Left forelimb (tissue), 1 donor: Measurements from ENCODE around the gene C9orf43.
"Not testable (repeated sequence)": the region's sequence is repeated elsewhere in the genome, so short reads cannot be mapped to it uniquely, and the experiment has no call there.

ENCODE experiments used
- DNase-seq: peaks from one replicate; pipeline ENCODE4 v3.0.0-alpha.2; 2018; ENCODE audit warnings: low spot score

The C9orf43 gene

DNA sequence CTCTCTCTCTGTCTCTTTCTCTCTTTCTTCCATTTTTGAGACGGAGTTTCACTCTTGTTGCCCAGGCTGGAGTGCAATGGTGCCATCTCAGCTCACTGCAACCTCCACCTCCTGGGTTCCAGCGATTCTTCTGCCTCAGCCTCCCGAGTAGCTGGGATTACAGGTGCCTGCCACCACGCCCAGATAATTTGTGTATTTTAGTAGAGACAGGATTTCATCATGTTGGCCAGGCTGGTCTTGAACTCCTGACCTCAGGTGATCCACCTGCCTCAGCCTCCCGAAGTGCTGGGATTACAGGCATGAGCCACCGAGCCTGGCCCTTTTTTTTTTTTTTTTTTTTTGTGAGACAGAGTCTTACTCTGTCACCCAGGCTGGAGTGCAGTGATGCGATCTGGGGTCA is 29.1 kb upstream of the C9orf43 start:
- DNase-seq: not testable (repeated sequence)

DNA sequence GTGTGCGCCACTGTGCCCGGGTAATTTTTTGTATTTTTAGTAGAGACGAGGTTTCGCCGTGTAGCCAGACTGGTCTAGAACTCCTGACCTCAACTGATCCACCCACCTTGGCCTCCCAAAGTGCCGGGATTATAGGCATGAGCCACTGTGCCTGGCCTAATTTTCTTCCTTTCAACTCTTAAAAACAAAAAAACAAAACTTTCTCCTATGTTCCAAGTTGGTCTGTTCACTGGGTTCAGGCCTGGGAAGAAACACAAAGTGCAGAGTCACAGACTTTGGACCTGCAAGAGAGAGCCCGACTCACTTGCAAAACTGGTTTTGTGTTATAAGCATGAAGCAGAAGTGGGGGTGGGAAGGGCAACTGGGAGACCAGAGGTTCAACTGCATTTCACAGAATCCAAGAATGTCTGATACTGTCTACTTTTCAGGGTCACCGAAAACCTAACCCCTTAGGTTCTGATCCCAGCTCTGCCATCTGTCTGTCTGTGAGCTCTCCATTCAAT is 28.6 kb upstream of the C9orf43 start:
- DNase-seq: no peak

DNA sequence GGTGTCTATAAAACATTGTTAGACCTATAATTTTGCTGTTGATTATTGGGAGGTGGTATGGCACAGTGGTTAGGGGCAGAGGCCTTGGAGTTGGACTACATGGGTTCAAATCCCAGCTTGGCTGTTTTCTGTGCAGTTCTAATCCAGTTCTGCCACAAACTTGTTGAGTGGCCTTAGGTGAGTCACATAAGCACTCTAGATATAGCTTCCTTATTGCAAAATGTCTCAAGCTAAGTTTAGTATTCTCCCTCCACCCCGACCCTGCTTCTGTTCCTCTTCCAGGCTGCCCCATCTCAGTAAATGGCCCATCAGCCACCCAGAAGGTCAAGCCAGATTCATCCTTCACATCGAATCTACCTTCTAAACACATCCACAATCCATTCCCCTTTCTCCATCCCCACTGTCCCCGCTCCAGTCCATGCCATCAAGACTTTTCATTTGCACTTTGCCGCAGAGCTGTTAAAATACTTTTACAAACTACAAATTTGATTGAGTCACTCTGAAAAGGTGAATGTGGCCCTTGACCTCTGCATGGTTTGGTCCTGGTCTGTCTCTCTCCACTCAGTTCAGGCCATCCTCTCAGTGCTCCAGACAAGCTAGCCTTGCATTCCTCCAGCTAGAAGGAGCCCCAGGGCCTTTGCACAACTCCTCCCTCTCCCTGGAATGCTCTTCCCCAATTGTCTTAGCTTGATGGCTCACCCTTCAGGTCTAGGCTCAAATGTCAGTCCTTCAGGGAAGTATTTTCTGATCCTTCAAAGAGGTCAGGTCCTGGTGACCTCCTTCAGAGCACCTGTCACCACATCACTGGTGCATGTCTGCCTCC is 23.8 kb upstream of the C9orf43 start:
- no peak for DNase-seq

DNA sequence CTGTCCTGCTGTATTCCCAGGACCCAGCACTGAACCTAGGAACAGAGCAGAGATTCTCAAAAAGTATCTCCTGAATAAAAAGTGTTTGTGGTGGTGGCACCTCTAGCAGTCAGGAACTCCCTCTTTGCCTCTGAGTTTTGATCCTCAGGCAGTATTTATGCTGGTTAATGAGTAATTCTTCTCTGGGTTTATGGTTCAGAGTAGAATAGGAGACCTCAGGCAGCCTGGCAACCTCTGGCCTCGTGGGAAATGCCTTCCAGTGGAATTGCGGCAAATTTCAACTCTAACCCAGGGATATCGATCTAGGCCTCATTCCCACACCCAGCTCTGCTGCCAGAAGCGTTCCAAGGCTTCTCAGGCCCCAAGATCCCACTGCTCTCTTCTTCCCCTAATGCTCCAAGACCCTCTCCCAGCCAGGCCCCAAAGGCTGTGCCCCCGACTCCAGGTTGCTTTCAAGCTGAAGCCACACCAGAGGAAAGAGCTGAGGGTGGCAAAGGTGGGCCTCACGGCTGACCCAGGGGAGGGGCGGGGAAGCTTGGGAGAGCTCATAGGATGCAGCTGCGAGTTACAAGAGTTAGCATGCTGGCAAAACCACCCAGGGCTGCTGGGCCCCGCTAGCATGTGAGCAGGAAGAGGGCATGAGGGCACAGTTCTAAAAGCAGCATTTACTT is 22.9 kb upstream of the C9orf43 start:
- DNase-seq: no peak

DNA sequence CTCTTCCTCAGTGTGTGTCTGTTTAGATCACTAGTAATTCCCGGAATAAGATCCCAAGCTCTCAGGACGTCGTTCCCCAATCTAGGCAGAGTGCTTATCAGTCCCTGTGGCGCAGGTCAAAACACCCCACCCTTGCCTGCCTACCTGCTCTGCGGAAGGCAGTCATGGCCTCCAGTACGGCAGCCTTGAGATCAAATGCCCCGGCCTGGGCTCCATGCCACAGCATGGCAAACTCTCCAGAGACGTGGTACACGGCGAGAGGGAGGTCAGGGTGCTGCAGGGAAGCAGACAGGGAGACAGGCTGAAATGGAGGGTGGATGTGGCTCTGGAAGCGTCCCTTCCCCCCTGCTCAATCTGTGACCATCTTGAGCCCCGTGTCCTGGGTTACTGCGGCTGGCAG is 21.7 kb upstream of the C9orf43 start:
- no peak for DNase-seq

DNA sequence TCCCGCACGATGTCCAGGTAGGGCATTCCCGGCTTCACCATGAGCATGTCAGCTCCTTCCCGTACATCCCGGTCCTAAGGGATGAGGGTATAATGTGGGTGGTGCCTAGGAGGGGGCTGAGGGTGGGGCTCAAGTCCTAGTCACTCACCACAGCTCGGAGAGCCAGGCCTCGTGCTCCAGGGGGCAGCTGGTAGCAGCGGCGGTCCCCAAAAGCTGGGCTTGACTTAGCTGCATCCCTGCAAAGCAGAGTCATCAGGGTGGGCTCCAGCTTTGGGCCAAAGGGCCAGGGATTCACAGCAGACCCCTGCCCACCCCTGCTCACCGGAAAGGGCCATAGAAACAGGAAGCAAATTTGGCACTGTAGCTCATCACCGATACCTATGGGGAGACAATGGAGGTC is 21.1 kb upstream of the C9orf43 start:
- no peak for DNase-seq

GRCh38 chr9:113390192-113390960 is 20.2 kb upstream of the C9orf43 start:
- DNase-seq: no peak

GRCh38 chr9:113391917-113392316 is 18.6 kb upstream of the C9orf43 start:
- DNase-seq: no peak

DNA sequence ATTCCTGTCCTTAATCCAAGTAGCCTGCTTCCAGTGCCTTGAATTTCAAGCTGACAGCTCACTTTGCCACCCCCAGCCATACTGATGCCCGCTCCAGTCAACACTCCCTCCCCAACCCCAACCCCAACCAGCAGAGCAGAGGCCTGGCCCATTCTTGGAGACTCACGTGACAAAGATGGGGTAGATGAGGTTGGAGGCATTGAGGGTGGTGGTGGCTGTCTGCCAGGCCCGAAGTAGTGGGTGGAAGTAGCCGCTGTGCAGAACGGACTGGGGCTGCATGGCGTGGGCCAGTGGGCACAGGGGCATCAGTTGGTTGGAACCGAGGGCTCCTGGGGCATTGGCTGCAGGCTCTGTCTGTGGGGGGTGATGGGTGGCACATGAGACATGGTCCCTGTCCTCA is 17.3 kb upstream of the C9orf43 start:
- no peak for DNase-seq

DNA sequence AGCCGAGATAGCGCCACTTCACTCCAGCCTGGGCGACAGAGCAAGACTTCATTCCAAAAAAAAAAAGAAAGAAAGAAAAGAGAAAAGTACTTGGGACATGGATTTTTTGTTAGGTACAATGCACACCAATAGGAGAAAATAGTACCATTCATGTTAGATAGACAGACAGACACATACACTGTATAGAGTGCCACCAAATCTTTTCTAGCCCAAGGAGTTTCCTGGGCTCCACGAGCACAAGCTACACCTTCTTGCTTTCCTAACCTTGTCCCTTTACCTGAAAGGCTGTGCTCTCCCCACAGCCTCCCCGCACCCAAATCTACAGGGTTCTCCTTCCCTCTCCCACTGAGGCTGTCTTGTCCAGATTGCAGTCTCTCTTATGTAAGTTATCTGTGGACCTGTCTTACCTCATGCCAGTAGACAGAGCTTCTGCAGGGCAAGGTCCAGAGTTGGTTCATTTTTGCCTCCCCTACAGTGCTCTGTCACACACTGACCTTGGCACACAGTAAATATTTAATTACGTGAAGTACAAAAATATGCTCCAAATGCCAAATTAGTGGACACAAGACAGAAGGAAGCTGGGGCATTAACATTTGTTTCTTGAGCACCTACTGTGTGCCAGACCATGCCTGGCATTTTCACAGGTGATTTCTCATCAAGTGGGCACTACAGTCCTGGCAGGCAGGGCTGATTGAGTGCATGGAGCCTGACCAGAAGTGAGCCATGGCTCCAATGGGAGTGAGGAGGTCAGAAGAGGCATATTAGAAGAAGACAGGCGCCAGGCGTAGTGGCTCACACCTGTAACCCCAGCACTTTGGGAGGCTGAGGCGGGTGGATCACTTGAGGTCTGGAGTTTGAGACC is 15.3 kb upstream of the C9orf43 start:
- DNase-seq: no peak

GRCh38 chr9:113397203-113397631 is 13.3 kb upstream of the C9orf43 start:
- DNase-seq: no peak

GRCh38 chr9:113398796-113399195 is 11.8 kb upstream of the C9orf43 start:
- no peak for DNase-seq

- DNase-seq: no peak
Measured at GRCh38 chr9:113399646-113400200, 10.8 kb upstream of the C9orf43 start.

DNA sequence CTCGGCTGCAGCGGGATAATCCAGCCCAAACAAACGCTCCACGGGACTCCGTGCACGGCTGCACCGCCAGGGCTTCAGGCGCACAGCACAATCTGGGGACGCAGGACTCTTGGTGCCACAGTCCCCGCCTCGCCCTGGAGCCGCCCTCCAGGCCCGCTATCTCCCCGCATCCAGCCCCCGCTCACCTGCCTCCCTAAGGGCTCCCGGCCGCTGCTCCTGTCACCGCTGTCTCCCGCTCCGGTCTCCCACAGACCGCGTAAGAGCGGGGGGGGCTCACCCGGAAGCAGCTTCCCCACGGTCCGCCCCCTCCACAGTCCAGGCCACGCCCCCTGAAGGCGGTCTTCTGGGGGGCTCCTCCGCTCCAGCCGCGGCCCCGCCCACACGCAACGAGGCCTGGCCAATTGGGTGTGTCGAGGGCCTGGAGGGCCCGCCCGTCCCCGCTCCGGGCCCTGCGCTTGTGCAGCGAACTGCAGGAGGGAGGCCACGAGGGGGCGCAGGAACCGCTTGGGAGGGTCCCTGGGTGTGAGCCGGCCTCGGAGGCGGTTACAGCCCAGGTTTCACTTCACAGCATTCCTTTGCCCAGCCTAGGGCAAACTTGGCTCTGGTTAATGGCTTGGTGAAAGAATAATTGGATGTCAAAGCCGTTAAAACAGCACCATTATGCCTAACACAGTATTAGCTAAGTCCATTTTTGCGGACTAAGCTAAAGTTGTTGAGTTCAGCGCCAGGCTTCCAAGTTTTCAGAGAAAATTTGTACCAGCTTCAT is 9.3 kb upstream of the C9orf43 start, which contains the start of gene ALAD:
ALAD (minus strand) TSS at position 258 of the 766 bp plus-strand sequence. CDS start 7,725 bp downstream, outside the sequence.
- peak; percentile 99 for DNase-seq

- no peak for DNase-seq
Measured at GRCh38 chr9:113403646-113404045, 6.9 kb upstream of the C9orf43 start.

DNA sequence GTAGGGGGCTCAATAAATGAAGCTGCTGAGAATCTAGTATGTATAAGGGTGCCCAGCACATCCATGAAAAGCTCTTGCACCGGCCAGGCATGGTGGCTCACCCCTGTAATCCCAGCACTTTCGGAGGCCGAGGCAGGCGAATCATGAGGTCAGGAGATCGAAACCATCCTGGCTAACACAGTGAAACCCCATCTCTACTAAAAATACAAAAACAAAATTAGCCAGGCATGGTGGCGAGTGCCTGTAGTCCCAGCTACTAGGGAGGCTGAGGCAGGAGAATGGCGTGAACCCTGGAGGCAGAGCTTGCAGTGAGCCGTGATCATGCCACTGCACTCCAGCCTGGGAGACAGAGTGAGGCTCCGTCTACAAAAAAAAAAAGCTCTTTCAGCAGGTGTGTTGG is 4.2 kb upstream of the C9orf43 start:
- DNase-seq: not testable (repeated sequence)

DNA sequence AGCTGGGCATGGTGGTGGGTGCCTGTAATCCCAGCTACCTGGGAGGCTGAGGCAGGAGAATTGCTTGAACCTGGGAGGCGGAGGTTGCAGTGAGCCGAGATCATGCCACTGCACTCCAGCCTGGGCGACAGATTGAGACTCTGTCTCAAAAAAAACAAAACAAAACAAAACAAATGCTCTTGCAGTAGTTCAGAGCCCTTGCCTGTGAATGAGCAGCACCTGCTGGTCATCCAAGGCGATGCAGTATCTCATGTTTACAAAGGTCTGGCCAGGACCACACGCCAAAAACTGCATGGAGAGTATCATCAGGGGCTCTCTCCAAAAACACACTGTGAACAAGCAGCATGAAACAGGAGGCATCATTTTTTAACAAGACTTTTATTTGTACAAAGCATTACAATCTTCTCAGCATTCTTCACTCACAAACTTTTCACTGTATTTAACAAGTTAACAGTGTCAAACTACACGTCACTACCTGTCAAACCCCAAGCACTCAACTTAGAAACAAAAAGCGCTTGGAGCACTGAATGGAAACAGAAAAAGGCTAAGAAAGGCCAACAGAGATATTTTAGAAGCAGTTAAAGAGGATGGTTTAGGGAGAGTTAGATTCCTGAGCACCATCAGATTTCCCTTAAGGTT is 3.6 kb upstream of the C9orf43 start:
- DNase-seq: not testable (repeated sequence)

GRCh38 chr9:113409481-113409880 is 1.1 kb upstream of the C9orf43 start:
- no peak for DNase-seq

- DNase-seq: no peak
Measured at GRCh38 chr9:113409883-113410206, 702 bp upstream of the C9orf43 start.

GRCh38 chr9:113416149-113416721 is 5.7 kb downstream of the C9orf43 start:
- DNase-seq: no peak
